ENCODE measurements around the gene NUP214.
A peak's percentile ranks its signal among the peaks of the same experiment; 100 is the strongest.

NUP214 gene

GRCh38 chr9:131125288-131126058 lies at the start of gene NUP214:
NUP214 (plus strand) TSS chr9:131125586; CDS start chr9:131125705, 119 bp downstream.
- Mint-ChIP-seq H3K4me1 (ENCODE audit: low read depth) (peaks cover 18% of the 10 kb centered on the region), H3K27me3 (no peaks in the 10 kb centered on the region), H3K27ac (peak within 1 kb of the TSS; percentile 96), H3K4me3 (peak within 1 kb of the TSS; percentile 96), H3K36me3 (ENCODE audit: low read depth) (peaks cover 43% of the 10 kb centered on the region), H3K9me3 (no peaks in the 10 kb centered on the region)
- intact Hi-C loops (cut with micrococcal nuclease), result no loop called here

- Mint-ChIP-seq H3K36me3 (ENCODE audit: low read depth) (no peaks in the 10 kb centered on the region), H3K27me3 (no peaks in the 10 kb centered on the region), H3K27ac (no peak overlapping the region), H3K9me3 (no peaks in the 10 kb centered on the region), H3K4me1 (ENCODE audit: low read depth) (no peaks in the 10 kb centered on the region), H3K4me3 (no peak overlapping the region)
- intact Hi-C loops (cut with micrococcal nuclease), result no loop called here
Observed at GRCh38 chr9:131076347-131077195, 48.8 kb upstream of the NUP214 start.

GRCh38 chr9:131078427-131079366 lies 46.7 kb upstream of the NUP214 start:
- no peaks in the 10 kb centered on the region for H3K36me3 Mint-ChIP-seq (ENCODE audit: low read depth)
- intact Hi-C loops (cut with micrococcal nuclease), result no loop called here
- no peak overlapping the region for H3K4me3 Mint-ChIP-seq
- H3K27me3 Mint-ChIP-seq, result no peaks in the 10 kb centered on the region
- H3K9me3 Mint-ChIP-seq, result no peaks in the 10 kb centered on the region
- no peak overlapping the region for H3K27ac Mint-ChIP-seq
- no peaks in the 10 kb centered on the region for H3K4me1 Mint-ChIP-seq (ENCODE audit: low read depth)

GRCh38 chr9:131080589-131080988 lies 44.8 kb upstream of the NUP214 start:
- Mint-ChIP-seq H3K4me1 (ENCODE audit: low read depth) (no peaks in the 10 kb centered on the region), H3K27ac (no peak overlapping the region), H3K4me3 (no peak overlapping the region), H3K9me3 (no peaks in the 10 kb centered on the region), H3K27me3 (no peaks in the 10 kb centered on the region), H3K36me3 (ENCODE audit: low read depth) (no peaks in the 10 kb centered on the region)
- intact Hi-C loops (cut with micrococcal nuclease), result no loop called here

- no peak overlapping the region for H3K4me3 Mint-ChIP-seq
- no peak overlapping the region for H3K27ac Mint-ChIP-seq
- no peaks in the 10 kb centered on the region for H3K9me3 Mint-ChIP-seq
- H3K27me3 Mint-ChIP-seq, result no peaks in the 10 kb centered on the region
- H3K4me1 Mint-ChIP-seq (ENCODE audit: low read depth), result no peaks in the 10 kb centered on the region
- H3K36me3 Mint-ChIP-seq (ENCODE audit: low read depth), result no peaks in the 10 kb centered on the region
- intact Hi-C loops (cut with micrococcal nuclease), result no loop called here
Observed at GRCh38 chr9:131081868-131082267, 43.5 kb upstream of the NUP214 start.

GRCh38 chr9:131082774-131083512 lies 42.4 kb upstream of the NUP214 start:
- Mint-ChIP-seq H3K36me3 (ENCODE audit: low read depth) (no peaks in the 10 kb centered on the region), H3K4me3 (no peak overlapping the region), H3K4me1 (ENCODE audit: low read depth) (no peaks in the 10 kb centered on the region), H3K27ac (no peak overlapping the region), H3K27me3 (no peaks in the 10 kb centered on the region), H3K9me3 (no peaks in the 10 kb centered on the region)
- intact Hi-C loops (cut with micrococcal nuclease), result no loop called here

- Mint-ChIP-seq H3K4me1 (ENCODE audit: low read depth) (no peaks in the 10 kb centered on the region), H3K27me3 (no peaks in the 10 kb centered on the region), H3K9me3 (no peaks in the 10 kb centered on the region), H3K27ac (no peak overlapping the region), H3K4me3 (no peak overlapping the region), H3K36me3 (ENCODE audit: low read depth) (no peaks in the 10 kb centered on the region)
- intact Hi-C loops (cut with micrococcal nuclease), result no loop called here
Observed at GRCh38 chr9:131084661-131085369, 40.6 kb upstream of the NUP214 start.

- Mint-ChIP-seq H3K27ac (no peak overlapping the region), H3K27me3 (no peaks in the 10 kb centered on the region), H3K36me3 (ENCODE audit: low read depth) (no peaks in the 10 kb centered on the region), H3K4me1 (ENCODE audit: low read depth) (no peaks in the 10 kb centered on the region), H3K4me3 (no peak overlapping the region), H3K9me3 (no peaks in the 10 kb centered on the region)
- intact Hi-C loops (cut with micrococcal nuclease), result no loop called here
Observed at GRCh38 chr9:131085370-131086122, 39.8 kb upstream of the NUP214 start.

GRCh38 chr9:131087354-131087893 lies 38.0 kb upstream of the NUP214 start:
- Mint-ChIP-seq H3K27me3 (no peaks in the 10 kb centered on the region), H3K9me3 (no peaks in the 10 kb centered on the region), H3K4me3 (no peak overlapping the region), H3K27ac (no peak overlapping the region), H3K4me1 (ENCODE audit: low read depth) (no peaks in the 10 kb centered on the region), H3K36me3 (ENCODE audit: low read depth) (no peaks in the 10 kb centered on the region)
- intact Hi-C loops (cut with micrococcal nuclease), result no loop called here

- no peak overlapping the region for H3K27ac Mint-ChIP-seq
- no peak overlapping the region for H3K4me3 Mint-ChIP-seq
- intact Hi-C loops (cut with micrococcal nuclease), result no loop called here
- H3K9me3 Mint-ChIP-seq, result no peaks in the 10 kb centered on the region
- H3K27me3 Mint-ChIP-seq, result peaks cover 15% of the 10 kb centered on the region
- H3K36me3 Mint-ChIP-seq (ENCODE audit: low read depth), result no peaks in the 10 kb centered on the region
- no peaks in the 10 kb centered on the region for H3K4me1 Mint-ChIP-seq (ENCODE audit: low read depth)
Observed at GRCh38 chr9:131090025-131090787, 35.2 kb upstream of the NUP214 start.

GRCh38 chr9:131091352-131091992 lies 33.9 kb upstream of the NUP214 start:
- no peaks in the 10 kb centered on the region for H3K9me3 Mint-ChIP-seq
- H3K27ac Mint-ChIP-seq, result no peak overlapping the region
- intact Hi-C loops (cut with micrococcal nuclease), result no loop called here
- peaks cover 25% of the 10 kb centered on the region for H3K27me3 Mint-ChIP-seq
- H3K36me3 Mint-ChIP-seq (ENCODE audit: low read depth), result no peaks in the 10 kb centered on the region
- no peak overlapping the region for H3K4me3 Mint-ChIP-seq
- peaks cover 4% of the 10 kb centered on the region for H3K4me1 Mint-ChIP-seq (ENCODE audit: low read depth)

Data from dendritic cell treated with granulocyte-macrophage colony-stimulating factor and Interleukin-4, amounts not matched to agents 40 ng/mL and 50 ng/mL, for 4 days (primary cell).